K562 (cell line): ENCODE measurements around the gene CLCA2. TPM values are rescaled to one million over a fixed set of nuclear protein-coding genes. Genes with fewer than 3 reads are reported as not detected.

ENCODE experiments used
- ATAC-seq: fragments of 200-7000 bp; cut with Tn5 transposase; 3 replicates; pipeline ENCODE4 v1.9.1; 2020; ENCODE audit warnings: moderate library complexity
- BruUV-seq: library from RNA; stranded (reverse); fragments of 400-500 nt; replicated peaks from 2 replicates; lab custom pipeline; 2021; lab: Mats Ljungman, UMichigan
- CTCF ChIA-PET: fragments of 300-600 bp; formaldehyde crosslinking; extraction: SDS; loops from one replicate; lab custom pipeline; 2021; ENCODE audit warnings: low intra/inter-chr PET ratio; lab: Yijun Ruan, JAX
- POLR2A ChIA-PET: fragments of 300-600, 350-650 bp; sonication (Branson Sonifier 250); formaldehyde crosslinking; extraction: SDS; loops from one replicate; lab custom pipeline; 2021; ENCODE audit warnings: antibody characterized with exemption, inconsistent platforms; lab: Yijun Ruan, JAX
- DNase-seq, 4 experiments: peaks; one replicate each; pipeline versions ENCODE4 v3.0.0 to v3.0.0-alpha.2; 2011 to 2018; ENCODE audit warnings: low spot score in 3 of 4, mixed read lengths in 3 of 4; ENCODE audit errors: extremely low read depth in 1 of 4
- FAIRE-seq: peaks from 2 replicates; lab custom pipeline; 2011; peaks lifted over from hg19 to GRCh38; lab: Jason Lieb, UNC
- H2AFZ ChIP-seq: 2 replicates; pipeline ENCODE4 v1.6.0; 2011; ENCODE audit warnings: low read depth, low read length, control low read depth, inconsistent platforms
- H3K27ac ChIP-seq: fragments of 200-600 bp; 3 replicates; pipeline ENCODE4 v1.8.0; 2011; ENCODE audit warnings: low read depth, mild to moderate bottlenecking, control low read depth, inconsistent platforms, low read length, moderate library complexity, mixed read lengths; ENCODE audit errors: extremely low read depth
- H3K27me3 ChIP-seq, 2 experiments: fragments of 300-600 bp in 1 of 2; 2 replicates in 1 of 2; 3 replicates in 1 of 2; pipeline versions ENCODE4 v1.6.0 to v1.8.0; 2011; ENCODE audit warnings: inconsistent platforms in 2 of 2, low read length in 2 of 2, mild to moderate bottlenecking in 1 of 2, mixed read lengths in 1 of 2, moderate library complexity in 1 of 2; ENCODE audit not compliant: control insufficient read depth in 2 of 2, insufficient read depth in 2 of 2
- H3K36me3 ChIP-seq: fragments of 300-600 bp; 3 replicates; pipeline ENCODE4 v1.8.0; 2011; ENCODE audit warnings: mild to moderate bottlenecking, low read length, inconsistent platforms; ENCODE audit not compliant: control insufficient read depth, insufficient read depth
- H3K4me1 ChIP-seq, 2 experiments: fragments of 200-600 bp in 1 of 2; replicated peaks in 1 of 2; 2 replicates in 1 of 2; 3 replicates in 1 of 2; pipeline versions ENCODE4 v1.5.1 to v1.8.0; 2011; ENCODE audit warnings: inconsistent platforms in 2 of 2, low read length in 2 of 2, mild to moderate bottlenecking in 1 of 2, mixed read lengths in 1 of 2, moderate library complexity in 1 of 2; ENCODE audit not compliant: control insufficient read depth in 2 of 2, insufficient read depth in 2 of 2
- H3K4me2 ChIP-seq: 2 replicates; pipeline ENCODE4 v1.6.1; 2011; ENCODE audit warnings: low read length, control low read depth, inconsistent platforms, mixed read lengths; ENCODE audit not compliant: insufficient read depth
- H3K4me3 ChIP-seq: fragments of 200-600 bp; sonication (generic), shearing (Covaris generic); 2 replicates; pipeline ENCODE4 v1.5.1; 2016; ENCODE audit warnings: control low read depth, inconsistent platforms
- H3K79me2 ChIP-seq: fragments of 200-600 bp; 3 replicates; pipeline ENCODE4 v1.8.0; 2011; ENCODE audit warnings: low read length, inconsistent platforms; ENCODE audit not compliant: control insufficient read depth, insufficient read depth
- H3K9ac ChIP-seq, 2 experiments: 2 replicates each; pipeline versions ENCODE4 v1.6.0 to v1.6.1; 2011; ENCODE audit warnings: low read depth in 2 of 2, low read length in 2 of 2, control low read depth in 1 of 2, inconsistent platforms in 1 of 2, mild to moderate bottlenecking in 1 of 2, mixed read lengths in 1 of 2; ENCODE audit not compliant: insufficient read depth in 1 of 2
- H3K9me1 ChIP-seq: one replicate; pipeline ENCODE4 v1.6.0; 2011; ENCODE audit warnings: inconsistent platforms, mild to moderate bottlenecking, low read length, moderate library complexity; ENCODE audit not compliant: control insufficient read depth, insufficient read depth
- H3K9me3 ChIP-seq: replicated peaks from 2 replicates; pipeline ENCODE4 v1.5.1; 2011; ENCODE audit warnings: low read depth, low read length, inconsistent platforms; ENCODE audit not compliant: control insufficient read depth, insufficient read depth
- H4K20me1 ChIP-seq: replicated peaks from 2 replicates; pipeline ENCODE4 v1.6.1; 2011; ENCODE audit warnings: low read length, inconsistent platforms, mixed read lengths; ENCODE audit not compliant: control insufficient read depth, insufficient read depth
- BHLHE40 ChIP-seq: IDR thresholded peaks from 2 replicates; pipeline ENCODE4 v1.6.1; 2011; ENCODE audit warnings: low read length, improper control_type of control experiment
- FOXM1 ChIP-seq, 2 experiments: fragments of 450-650 bp in 1 of 2; sonication (generic) in 1 of 2; formaldehyde crosslinking in 1 of 2; IDR thresholded peaks; 2 replicates each; pipeline versions ENCODE4 v1.6.1 to v1.9.0; 2017 to 2022; ENCODE audit warnings: low read depth in 2 of 2, mild to moderate bottlenecking in 2 of 2, missing genetic modification reagents in 1 of 2, moderate library complexity in 1 of 2
- FUS ChIP-seq: fragments of 200-400 bp; formaldehyde crosslinking; optimal IDR thresholded peaks from 2 replicates; pipeline ENCODE3; 2017; ENCODE audit warnings: low read depth, low read length
- HNRNPK ChIP-seq: fragments of 200-400 bp; formaldehyde crosslinking; IDR thresholded peaks from one replicate; pipeline ENCODE4 v1.6.1; 2018; ENCODE audit warnings: mild to moderate bottlenecking, low read depth, low read length; ENCODE audit not compliant: poor library complexity, severe bottlenecking
- NFE2 ChIP-seq: IDR thresholded peaks from 2 replicates; pipeline ENCODE4 v1.6.1; 2014; ENCODE audit warnings: antibody characterized with exemption, low read depth
- NFE2L1 ChIP-seq: fragments of 450-650 bp; IDR thresholded peaks from 2 replicates; pipeline ENCODE4 v1.6.1; 2016; ENCODE audit warnings: missing genetic modification characterization, low read depth, mild to moderate bottlenecking, missing compliant biosample characterization, moderate library complexity, borderline replicate concordance
- PML ChIP-seq: IDR thresholded peaks from 2 replicates; pipeline ENCODE4 v1.6.1; 2012; ENCODE audit warnings: low read length, inconsistent platforms
- SMARCA4 ChIP-seq: fragments of 450-650 bp; IDR thresholded peaks from 2 replicates; pipeline ENCODE4 v1.6.1; 2016
- SOX6 ChIP-seq: fragments of 450-650 bp; IDR thresholded peaks from 2 replicates; pipeline ENCODE4 v1.6.1; 2014; ENCODE audit warnings: mild to moderate bottlenecking
- SRSF1 ChIP-seq: fragments of 200-400 bp; formaldehyde crosslinking; IDR thresholded peaks from 2 replicates; pipeline ENCODE4 v1.6.1; 2017; ENCODE audit warnings: mild to moderate bottlenecking, low read depth, low read length, moderate library complexity
- TBP ChIP-seq: optimal IDR thresholded peaks from 2 replicates; pipeline ENCODE3; 2011; ENCODE audit warnings: low read depth, low read length, improper control_type of control experiment
- ZFPM2 ChIP-seq: fragments of 250-450 bp; sonication (Bioruptor Pico); IDR thresholded peaks from 2 replicates; pipeline ENCODE4 v1.5.1; 2022; ENCODE audit warnings: mild to moderate bottlenecking
- ZNF175 ChIP-seq: fragments of 200-800 bp; sonication (Bioruptor generic); IDR thresholded peaks from 2 replicates; pipeline ENCODE4 v1.6.1; 2016; ENCODE audit warnings: low read depth, mild to moderate bottlenecking, missing genetic modification characterization, missing compliant biosample characterization
- WGBS: fragments of 100-300 bp; shearing (Covaris generic); methylation state at CpG from one replicate; pipeline ENCODE4 v1.1.6; 2016; ENCODE audit warnings: low coverage, mixed read lengths; ENCODE audit not compliant: insufficient coverage; ENCODE audit errors: missing lambda C conversion rate; 5-methylcytosine and 5-hydroxymethylcytosine counted together
- in situ Hi-C: fragments of 300-500 bp; cut with MboI; formaldehyde crosslinking; loops from 4 replicates; pipeline ENCODE4 v1.15.0; 2018; ENCODE audit warnings: inconsistent platforms, mixed read lengths
- intact Hi-C: fragments of 100-400 bp; cut with micrococcal nuclease; formaldehyde crosslinking; loops from 2 replicates; pipeline ENCODE4 v1.14.2; 2022
- polyA plus RNA-seq, 8 experiments: library from polyadenylated mRNA; depleted of rRNA in 4 of 8; stranded (reverse) in 5 of 8; unstranded in 3 of 8; fragments of >200 nt; fragmentation: Nextera tagmentation in 2 of 8; fragmentation: Illumina TruSeq in 1 of 8; extraction: Ambion mirVana in 2 of 8; extraction: Trizol in 1 of 8; gene quantifications; 2 replicates each; pipeline versions ENCODE4 v1.2.1 to v1.2.3, GENCODE V29; 2011 to 2014; ENCODE audit warnings: inconsistent platforms in 1 of 8, missing spikeins in 1 of 8
- total RNA-seq, 7 experiments: library from RNA; depleted of rRNA in 6 of 7; stranded (reverse); fragments of >200 nt in 6 of 7; fragmentation: Illumina TruSeq in 2 of 7; extraction: Trizol in 2 of 7; gene quantifications; 2 replicates each; pipeline versions ENCODE4 v1.2.1 to v1.2.3, GENCODE V29; 2011 to 2021; ENCODE audit warnings: low replicate concordance in 1 of 7
- TF ChIP-seq, protein P1 (sequence below): sonication (generic); formaldehyde crosslinking; IDR thresholded peaks from 2 replicates; pipeline ENCODE4 v1.8.1; 2023; ENCODE audit warnings: mild to moderate bottlenecking, missing genetic modification reagents
- TF ChIP-seq, protein P2 (sequence below): fragments of 450-650 bp; formaldehyde crosslinking; IDR thresholded peaks from 2 replicates; pipeline ENCODE4 v1.4.0; 2020; ENCODE audit warnings: mild to moderate bottlenecking, moderate library complexity
- TF ChIP-seq, protein P3 (sequence below): fragments of 250-450 bp; sonication (Bioruptor Pico); IDR thresholded peaks from 2 replicates; pipeline ENCODE4 v1.9.0; 2021; ENCODE audit warnings: mild to moderate bottlenecking
- TF ChIP-seq, protein P4 (sequence below): fragments of 250-450 bp; sonication (Bioruptor Pico); IDR thresholded peaks from 2 replicates; pipeline ENCODE4 v1.4.0; 2020; ENCODE audit warnings: borderline replicate concordance

Gene CLCA2
- total and polyA plus RNA-seq, 9 of the 15 experiments (the other 6 are each of a cell fraction or from before 2014, with no cell fraction given), result 0.03 TPM; not detected in 8

DNA sequence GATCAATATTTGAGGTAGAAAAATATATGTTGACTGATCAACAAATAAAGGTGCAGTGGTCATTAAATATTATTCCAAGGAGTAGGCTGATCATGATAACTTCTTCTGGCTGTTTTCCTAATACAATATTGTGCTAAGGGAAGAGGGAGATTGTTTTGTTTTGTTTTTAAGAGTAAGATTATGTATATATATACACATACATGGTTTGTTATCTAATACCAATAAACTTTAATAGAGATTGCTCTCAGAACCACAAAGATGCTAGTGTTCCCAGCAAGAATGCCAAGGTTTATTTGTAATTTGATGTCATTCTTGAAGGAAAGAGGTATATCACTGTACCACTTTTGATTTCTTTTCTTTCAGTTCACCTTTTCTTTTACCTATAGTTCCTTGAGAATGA lies 10.1 kb downstream of the CLCA2 start (continued):
- no peak for TF ChIP-seq HNRNPK
- TF ChIP-seq, protein P1, sequence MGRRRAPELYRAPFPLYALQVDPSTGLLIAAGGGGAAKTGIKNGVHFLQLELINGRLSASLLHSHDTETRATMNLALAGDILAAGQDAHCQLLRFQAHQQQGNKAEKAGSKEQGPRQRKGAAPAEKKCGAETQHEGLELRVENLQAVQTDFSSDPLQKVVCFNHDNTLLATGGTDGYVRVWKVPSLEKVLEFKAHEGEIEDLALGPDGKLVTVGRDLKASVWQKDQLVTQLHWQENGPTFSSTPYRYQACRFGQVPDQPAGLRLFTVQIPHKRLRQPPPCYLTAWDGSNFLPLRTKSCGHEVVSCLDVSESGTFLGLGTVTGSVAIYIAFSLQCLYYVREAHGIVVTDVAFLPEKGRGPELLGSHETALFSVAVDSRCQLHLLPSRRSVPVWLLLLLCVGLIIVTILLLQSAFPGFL (CRISPR knock-in tag), result no peak

DNA sequence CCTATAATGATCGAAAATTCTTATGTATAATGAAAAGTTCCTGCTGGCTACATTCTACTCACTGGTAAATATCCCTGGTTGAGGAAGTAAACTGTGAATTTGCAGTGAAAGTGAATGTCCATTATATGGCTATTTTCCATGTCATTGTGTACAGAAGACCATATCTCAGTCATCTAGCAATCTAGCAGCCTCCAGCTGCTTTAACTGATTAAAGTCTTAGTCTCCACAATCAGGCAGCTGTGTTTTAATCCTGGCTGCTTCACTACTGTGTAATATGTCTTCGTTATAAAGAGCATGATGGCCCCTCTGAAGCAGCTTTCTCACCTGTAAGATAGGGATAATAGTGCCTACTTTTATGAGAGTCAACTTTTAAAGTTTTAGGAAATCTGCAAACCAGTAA lies 11.4 kb downstream of the CLCA2 start:
- ATAC-seq (no peak; the same call in 2 of the 3 replicates), FAIRE-seq (no peak), DNase-seq (no peak)
- ChIA-PET POLR2A (interaction anchor here (1.0 kb wide), 1 partner anchor 26 kb away, joined by 3 read pairs; no protein-coding TSS in a partner anchor), CTCF (no interaction called here)
- Histone ChIP-seq H4K20me1 (no peaks in the 10 kb centered on the region), H3K4me1 (no peaks in the 10 kb centered on the region; a peak in 1 of 5 replicates), H3K9me3 (no peaks in the 10 kb centered on the region), H3K4me3 (no peak overlapping the region), H3K79me2 (no peaks in the 10 kb centered on the region), H3K36me3 (no peaks in the 10 kb centered on the region), H2AFZ (no peak overlapping the region), H3K27me3 (peaks cover 0 to 6% of the 10 kb centered on the region in 2 experiments; a peak in 4 of 5 replicates), H3K27ac (no peak overlapping the region), H3K9me1 (no peaks in the 10 kb centered on the region), H3K4me2 (no peak overlapping the region), H3K9ac (no peak overlapping the region)
- 0% methylated on average over 2 of the region's 2 CpGs for WGBS
- no TSS peak for BruUV-seq
- intact Hi-C loops, result no loop called here
- in situ Hi-C loops, result no loop called here
- peak; percentile 71; the same call in 1 of the 2 replicates for TF ChIP-seq SMARCA4
- TF ChIP-seq TBP, result no peak
- no peak for TF ChIP-seq BHLHE40
- TF ChIP-seq HNRNPK, result no peak
- no peak; the same call in 1 of the 2 replicates for TF ChIP-seq FOXM1 (IDR thresholded peaks at IDR 0.05; ENCODE audit: low read depth)
- TF ChIP-seq FOXM1 (CRISPR knock-in tag; IDR thresholded peaks at IDR 0.05; ENCODE audit: low read depth), result no peak
- TF ChIP-seq ZNF175 (CRISPR knock-in tag), result no peak
- TF ChIP-seq, protein P2, sequence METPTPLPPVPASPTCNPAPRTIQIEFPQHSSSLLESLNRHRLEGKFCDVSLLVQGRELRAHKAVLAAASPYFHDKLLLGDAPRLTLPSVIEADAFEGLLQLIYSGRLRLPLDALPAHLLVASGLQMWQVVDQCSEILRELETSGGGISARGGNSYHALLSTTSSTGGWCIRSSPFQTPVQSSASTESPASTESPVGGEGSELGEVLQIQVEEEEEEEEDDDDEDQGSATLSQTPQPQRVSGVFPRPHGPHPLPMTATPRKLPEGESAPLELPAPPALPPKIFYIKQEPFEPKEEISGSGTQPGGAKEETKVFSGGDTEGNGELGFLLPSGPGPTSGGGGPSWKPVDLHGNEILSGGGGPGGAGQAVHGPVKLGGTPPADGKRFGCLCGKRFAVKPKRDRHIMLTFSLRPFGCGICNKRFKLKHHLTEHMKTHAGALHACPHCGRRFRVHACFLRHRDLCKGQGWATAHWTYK (CRISPR knock-in tag), result no peak
- no peak for TF ChIP-seq FUS
- TF ChIP-seq, protein P3, sequence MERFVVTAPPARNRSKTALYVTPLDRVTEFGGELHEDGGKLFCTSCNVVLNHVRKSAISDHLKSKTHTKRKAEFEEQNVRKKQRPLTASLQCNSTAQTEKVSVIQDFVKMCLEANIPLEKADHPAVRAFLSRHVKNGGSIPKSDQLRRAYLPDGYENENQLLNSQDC (CRISPR knock-in tag), result no peak
- peak; percentile 88 for TF ChIP-seq SOX6
- no peak for TF ChIP-seq NFE2L1 (tag)
- TF ChIP-seq, protein P4, sequence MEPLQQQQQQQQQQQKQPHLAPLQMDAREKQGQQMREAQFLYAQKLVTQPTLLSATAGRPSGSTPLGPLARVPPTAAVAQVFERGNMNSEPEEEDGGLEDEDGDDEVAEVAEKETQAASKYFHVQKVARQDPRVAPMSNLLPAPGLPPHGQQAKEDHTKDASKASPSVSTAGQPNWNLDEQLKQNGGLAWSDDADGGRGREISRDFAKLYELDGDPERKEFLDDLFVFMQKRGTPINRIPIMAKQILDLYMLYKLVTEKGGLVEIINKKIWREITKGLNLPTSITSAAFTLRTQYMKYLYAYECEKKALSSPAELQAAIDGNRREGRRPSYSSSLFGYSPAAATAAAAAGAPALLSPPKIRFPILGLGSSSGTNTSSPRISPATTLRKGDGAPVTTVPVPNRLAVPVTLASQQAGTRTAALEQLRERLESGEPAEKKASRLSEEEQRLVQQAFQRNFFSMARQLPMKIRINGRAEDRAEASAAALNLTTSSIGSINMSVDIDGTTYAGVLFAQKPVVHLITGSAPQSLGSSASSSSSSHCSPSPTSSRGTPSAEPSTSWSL (CRISPR knock-in tag), result no peak
- TF ChIP-seq ZFPM2 (CRISPR knock-in tag), result no peak
- peak; percentile 72 for TF ChIP-seq NFE2
- TF ChIP-seq SRSF1, result no peak
- peak; percentile 45; the same call in 1 of the 2 replicates for TF ChIP-seq PML
